Karpas-422 (cell line): ENCODE data around the gene BSND. TPM values are rescaled to one million over a fixed set of nuclear protein-coding genes. Genes with fewer than 3 reads are reported as not detected.
"Not testable (repeated sequence)": the region's sequence is repeated elsewhere in the genome, so short reads cannot be mapped to it uniquely, and the experiment has no call there.

Source experiments
- DNase-seq: peaks from one replicate; pipeline ENCODE4 v3.0.0-alpha.2; 2015
- H2AFZ ChIP-seq: fragments of 200-600 bp; sonication (generic); 2 replicates; pipeline ENCODE4 v1.6.1; 2014; ENCODE audit warnings: antibody characterized with exemption, low read length, mixed read lengths
- H3K27ac ChIP-seq: fragments of 200-600 bp; sonication (generic); 2 replicates; pipeline ENCODE4 v1.5.1; 2014; ENCODE audit warnings: mild to moderate bottlenecking, low read length, moderate library complexity
- H3K27me3 ChIP-seq: fragments of 200-600 bp; sonication (generic); 2 replicates; pipeline ENCODE4 v1.6.1; 2014; ENCODE audit warnings: low read length, mixed read lengths
- H3K36me3 ChIP-seq: fragments of 200-600 bp; sonication (generic); 2 replicates; pipeline ENCODE4 v1.6.1; 2014; ENCODE audit warnings: low read length, mixed read lengths; ENCODE audit not compliant: insufficient read depth
- H3K4me1 ChIP-seq: fragments of 200-600 bp; sonication (generic); 2 replicates; pipeline ENCODE4 v1.6.1; 2014; ENCODE audit warnings: mild to moderate bottlenecking, low read length, mixed read lengths
- H3K4me2 ChIP-seq: fragments of 200-600 bp; sonication (generic); 2 replicates; pipeline ENCODE4 v1.6.1; 2014; ENCODE audit warnings: low read length, low read depth, mild to moderate bottlenecking; ENCODE audit not compliant: poor library complexity, severe bottlenecking
- H3K4me3 ChIP-seq: fragments of 200-600 bp; sonication (generic); 2 replicates; pipeline ENCODE4 v1.5.1; 2014; ENCODE audit warnings: mild to moderate bottlenecking, antibody characterized with exemption, low read length, mixed read lengths
- H3K79me2 ChIP-seq: fragments of 200-600 bp; sonication (generic); 2 replicates; pipeline ENCODE4 v1.6.1; 2014; ENCODE audit warnings: mild to moderate bottlenecking, low read length, mixed read lengths
- H3K9ac ChIP-seq: fragments of 200-600 bp; sonication (generic); 2 replicates; pipeline ENCODE4 v1.6.0; 2014; ENCODE audit warnings: low read length
- H3K9me2 ChIP-seq: fragments of 200-600 bp; sonication (generic), shearing (Covaris generic); replicated peaks from 2 replicates; pipeline ENCODE4 v1.6.0; 2014; ENCODE audit warnings: mild to moderate bottlenecking, low read length, moderate library complexity; ENCODE audit not compliant: insufficient read depth
- H3K9me3 ChIP-seq: fragments of 300-700, 200-600 bp; sonication (generic); 2 replicates; pipeline ENCODE4 v1.6.1; 2014; ENCODE audit warnings: low read length, mixed read lengths
- H4K20me1 ChIP-seq: fragments of 200-600 bp; sonication (generic); 2 replicates; pipeline ENCODE4 v1.6.1; 2014; ENCODE audit warnings: mild to moderate bottlenecking, antibody characterized with exemption, low read length, low read depth; ENCODE audit not compliant: insufficient read depth
- total RNA-seq: library from RNA; depleted of rRNA; stranded (reverse); fragments of >200 nt; shearing (Covaris generic); gene quantifications from 2 replicates; pipeline ENCODE4 v1.2.3, GENCODE V29; 2014; ENCODE audit warnings: low replicate concordance

Gene BSND
- total RNA-seq, 1 experiment from 2014 or later = not detected

- H3K9me3 ChIP-seq = no peaks in the 10 kb centered on the region
- no peaks in the 10 kb centered on the region for H3K36me3 ChIP-seq
- no peak overlapping the region for H3K4me2 ChIP-seq
- no peaks in the 10 kb centered on the region for H4K20me1 ChIP-seq
- no peaks in the 10 kb centered on the region for H3K4me1 ChIP-seq
- no peak overlapping the region for H3K4me3 ChIP-seq
- no peaks in the 10 kb centered on the region for H3K9me2 ChIP-seq
- DNase-seq = no peak
- no peaks in the 10 kb centered on the region for H3K79me2 ChIP-seq
- no peak overlapping the region for H3K9ac ChIP-seq
- H2AFZ ChIP-seq = no peak overlapping the region
- H3K27ac ChIP-seq = no peak overlapping the region
- no peaks in the 10 kb centered on the region for H3K27me3 ChIP-seq
These were observed 11.6 kb downstream of the BSND start for GRCh38 chr1:55010194-55010886.

GRCh38 chr1:55010887-55011217 is 12.1 kb downstream of the BSND start:
- H3K9ac ChIP-seq = no peak overlapping the region
- no peaks in the 10 kb centered on the region for H3K4me1 ChIP-seq
- H3K27ac ChIP-seq = no peak overlapping the region
- H4K20me1 ChIP-seq = no peaks in the 10 kb centered on the region
- no peak overlapping the region for H2AFZ ChIP-seq
- no peaks in the 10 kb centered on the region for H3K9me2 ChIP-seq
- no peaks in the 10 kb centered on the region for H3K79me2 ChIP-seq
- H3K27me3 ChIP-seq = no peaks in the 10 kb centered on the region
- no peak overlapping the region for H3K4me3 ChIP-seq
- no peak for DNase-seq
- no peaks in the 10 kb centered on the region for H3K9me3 ChIP-seq
- no peaks in the 10 kb centered on the region for H3K36me3 ChIP-seq
- H3K4me2 ChIP-seq = no peak overlapping the region

DNA sequence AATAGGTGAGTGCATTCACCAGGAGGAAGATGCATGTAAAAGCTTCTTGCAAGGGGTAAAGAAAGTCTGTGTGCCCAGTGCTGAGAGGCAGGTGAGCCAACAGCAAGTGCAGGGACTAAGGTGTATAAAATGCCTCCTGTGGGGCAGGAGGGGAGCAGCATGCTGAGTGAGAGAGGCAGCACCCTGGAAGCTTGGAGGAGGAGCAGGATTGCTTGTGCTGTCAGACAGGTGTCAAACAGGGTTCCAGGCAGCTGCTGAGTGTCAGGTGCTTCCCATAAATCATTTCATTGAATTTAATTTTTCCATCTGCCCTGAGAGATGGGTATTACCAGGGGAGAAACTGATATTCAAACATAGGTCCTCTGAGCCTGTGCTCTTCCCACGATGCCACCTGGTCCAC is 13.9 kb downstream of the BSND start:
- H2AFZ ChIP-seq = no peak overlapping the region
- H3K4me1 ChIP-seq = no peaks in the 10 kb centered on the region
- no peaks in the 10 kb centered on the region for H3K9me3 ChIP-seq
- H3K4me3 ChIP-seq = no peak overlapping the region
- no peak overlapping the region for H3K27ac ChIP-seq
- H4K20me1 ChIP-seq = no peaks in the 10 kb centered on the region
- H3K4me2 ChIP-seq = no peak overlapping the region
- H3K9ac ChIP-seq = no peak overlapping the region
- no peaks in the 10 kb centered on the region for H3K79me2 ChIP-seq
- H3K27me3 ChIP-seq = no peaks in the 10 kb centered on the region
- DNase-seq = no peak
- no peaks in the 10 kb centered on the region for H3K36me3 ChIP-seq
- no peaks in the 10 kb centered on the region for H3K9me2 ChIP-seq

- H3K4me2 ChIP-seq = no peak overlapping the region
- H3K9me3 ChIP-seq = no peaks in the 10 kb centered on the region
- no peaks in the 10 kb centered on the region for H4K20me1 ChIP-seq
- H3K4me1 ChIP-seq = no peaks in the 10 kb centered on the region
- H3K27ac ChIP-seq = no peak overlapping the region
- H3K79me2 ChIP-seq = no peaks in the 10 kb centered on the region
- no peak for DNase-seq
- no peaks in the 10 kb centered on the region for H3K27me3 ChIP-seq
- no peak overlapping the region for H3K9ac ChIP-seq
- no peak overlapping the region for H3K4me3 ChIP-seq
- H3K36me3 ChIP-seq = no peaks in the 10 kb centered on the region
- no peak overlapping the region for H2AFZ ChIP-seq
- H3K9me2 ChIP-seq = no peaks in the 10 kb centered on the region
These were observed 16.4 kb downstream of the BSND start for GRCh38 chr1:55015123-55015522.

DNA sequence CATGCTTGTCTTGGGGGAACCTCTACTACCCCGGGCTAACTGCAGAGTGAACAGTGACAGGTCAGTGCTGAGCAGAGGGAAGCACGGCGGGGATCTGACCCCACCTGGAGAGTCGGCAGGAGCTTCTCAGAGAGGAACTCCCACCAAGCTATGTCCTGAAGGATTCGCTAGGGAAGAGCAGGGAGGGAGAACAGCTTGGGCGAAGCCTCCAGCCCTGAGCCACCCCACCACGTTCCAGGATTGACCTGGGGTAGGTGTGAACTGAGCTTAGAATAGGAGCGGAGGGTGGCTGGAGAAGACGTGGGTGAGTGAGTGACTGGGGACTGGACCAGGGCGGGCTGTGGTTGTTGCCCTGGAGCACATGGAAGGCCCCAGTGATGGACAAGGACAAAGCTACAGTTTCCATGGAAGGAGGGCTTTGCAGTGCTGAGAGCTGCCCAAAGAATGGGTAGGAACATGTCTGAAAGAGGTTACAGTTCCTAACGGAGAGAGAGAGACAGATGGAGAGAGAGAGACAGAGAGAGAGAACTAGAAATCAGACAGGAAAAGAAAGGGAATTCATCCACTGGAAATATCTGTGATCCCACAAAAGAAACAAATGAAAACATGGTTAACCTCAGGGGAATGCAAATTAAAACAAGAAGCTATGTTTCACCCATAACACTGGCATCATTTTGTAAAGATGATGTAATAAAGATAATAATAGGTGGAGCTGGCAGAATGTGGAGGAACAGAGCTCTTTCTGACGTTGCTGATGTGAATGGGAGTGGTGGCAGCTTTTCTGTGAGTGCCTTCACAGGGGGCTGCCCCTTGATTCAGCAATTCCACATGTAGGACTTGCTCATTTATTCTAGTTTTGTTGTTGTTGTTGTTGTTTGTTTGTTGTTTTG is 17.2 kb downstream of the BSND start:
- Histone ChIP-seq H3K4me2 (no peak overlapping the region), H3K79me2 (no peaks in the 10 kb centered on the region), H3K9ac (no peak overlapping the region), H3K27me3 (no peaks in the 10 kb centered on the region), H3K27ac (no peak overlapping the region), H4K20me1 (no peaks in the 10 kb centered on the region), H3K36me3 (no peaks in the 10 kb centered on the region), H3K9me3 (no peaks in the 10 kb centered on the region), H3K9me2 (no peaks in the 10 kb centered on the region), H3K4me3 (no peak overlapping the region), H2AFZ (no peak overlapping the region), H3K4me1 (no peaks in the 10 kb centered on the region)
- DNase-seq = no peak

DNA sequence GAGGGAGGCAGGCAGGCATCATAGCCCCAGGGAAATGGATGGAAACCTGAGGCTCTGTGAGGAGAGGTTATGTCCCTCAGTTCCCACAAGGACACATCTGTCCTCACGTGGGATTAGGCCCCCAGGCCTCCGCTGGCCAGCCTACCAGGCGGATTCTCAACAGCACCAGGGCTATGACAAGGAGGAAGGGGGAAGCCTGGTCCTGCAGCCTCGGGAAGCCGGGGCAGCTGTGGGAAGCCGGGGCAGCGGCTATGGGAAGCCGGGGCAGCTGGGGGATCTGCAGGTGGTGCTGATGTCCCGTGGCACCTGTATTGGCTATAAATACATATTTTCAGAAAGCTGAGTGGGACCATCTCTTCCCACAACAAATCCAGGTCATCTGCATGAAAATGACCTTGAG is 19.7 kb downstream of the BSND start:
- Histone ChIP-seq H3K27me3 (no peaks in the 10 kb centered on the region), H4K20me1 (no peaks in the 10 kb centered on the region), H3K79me2 (no peaks in the 10 kb centered on the region), H2AFZ (no peak overlapping the region), H3K9ac (no peak overlapping the region), H3K4me1 (no peaks in the 10 kb centered on the region), H3K4me2 (no peak overlapping the region), H3K9me3 (no peaks in the 10 kb centered on the region), H3K36me3 (no peaks in the 10 kb centered on the region), H3K4me3 (no peak overlapping the region), H3K9me2 (no peaks in the 10 kb centered on the region), H3K27ac (no peak overlapping the region)
- DNase-seq = no peak

DNA sequence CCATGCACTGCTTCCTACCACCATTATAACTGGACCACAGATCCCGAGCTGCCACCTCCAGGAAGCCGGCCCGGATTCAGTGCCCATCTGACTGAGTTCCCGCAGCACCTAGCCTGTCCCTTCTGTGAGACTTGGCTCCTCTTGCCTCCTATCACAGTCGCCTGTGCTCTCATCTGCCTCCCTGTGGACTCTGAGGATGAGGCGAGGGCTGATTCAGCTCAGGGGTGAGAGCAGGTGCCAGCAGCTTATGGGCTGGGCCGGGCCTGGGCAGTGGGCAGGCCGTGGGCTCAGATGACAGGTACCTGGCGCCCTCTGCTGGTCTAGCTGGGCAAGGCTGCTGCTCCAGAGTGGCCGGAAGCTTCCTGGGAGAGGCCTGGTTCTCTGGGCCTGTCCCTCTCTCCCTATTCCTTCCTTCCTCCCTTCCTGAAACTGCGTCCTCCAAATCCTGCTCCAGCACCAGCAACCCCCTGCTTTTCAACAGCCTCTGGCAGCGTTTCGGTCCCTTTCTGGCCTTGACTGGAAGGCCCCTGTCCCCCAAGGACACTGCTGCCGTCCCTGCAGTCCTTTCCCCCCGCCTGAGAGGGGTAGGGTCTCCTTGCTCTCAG is 23.3 kb downstream of the BSND start:
- H3K36me3 ChIP-seq = no peaks in the 10 kb centered on the region
- H2AFZ ChIP-seq = peak overlapping the region; percentile 18; the same call in 1 of the 2 replicates
- DNase-seq = peak; percentile 88
- no peaks in the 10 kb centered on the region for H3K9me3 ChIP-seq
- H3K4me3 ChIP-seq = no peak overlapping the region
- no peaks in the 10 kb centered on the region for H3K27me3 ChIP-seq
- no peaks in the 10 kb centered on the region for H3K4me1 ChIP-seq
- no peaks in the 10 kb centered on the region for H3K9me2 ChIP-seq
- H3K27ac ChIP-seq = no peak overlapping the region
- no peaks in the 10 kb centered on the region for H3K79me2 ChIP-seq
- H4K20me1 ChIP-seq = no peaks in the 10 kb centered on the region
- no peak overlapping the region for H3K9ac ChIP-seq
- no peak overlapping the region for H3K4me2 ChIP-seq

GRCh38 chr1:55024163-55024562 is 25.4 kb downstream of the BSND start:
- not testable (repeated sequence) for DNase-seq, H4K20me1 ChIP-seq, H2AFZ ChIP-seq, H3K27ac ChIP-seq, H3K4me1 ChIP-seq, H3K4me2 ChIP-seq, H3K9ac ChIP-seq, H3K9me3 ChIP-seq, H3K27me3 ChIP-seq, H3K79me2 ChIP-seq, H3K36me3 ChIP-seq, H3K4me3 ChIP-seq, H3K9me2 ChIP-seq
